ENCODE measurements around the gene ANKRD29.
"Not testable (repeated sequence)": the region's sequence is repeated elsewhere in the genome, so short reads cannot be mapped to it uniquely, and the experiment has no call there.

Gene ANKRD29

GRCh38 chr18:23641937-23642666 is 20.6 kb downstream of the ANKRD29 start:
- Mint-ChIP-seq H3K9me3 (no peaks in the 10 kb centered on the region), H3K4me1 (ENCODE audit: low read depth) (no peaks in the 10 kb centered on the region), H3K4me3 (no peak overlapping the region), H3K27me3 (peaks cover 9% of the 10 kb centered on the region), H3K27ac (no peak overlapping the region), H3K36me3 (ENCODE audit: low read depth) (no peaks in the 10 kb centered on the region)

GRCh38 chr18:23641143-23641720 is 21.5 kb downstream of the ANKRD29 start:
- Mint-ChIP-seq H3K4me1 (ENCODE audit: low read depth) (no peaks in the 10 kb centered on the region), H3K27me3 (peaks cover 5% of the 10 kb centered on the region), H3K9me3 (no peaks in the 10 kb centered on the region), H3K27ac (no peak overlapping the region), H3K4me3 (no peak overlapping the region), H3K36me3 (ENCODE audit: low read depth) (no peaks in the 10 kb centered on the region)

- Mint-ChIP-seq H3K27ac (no peak overlapping the region), H3K4me1 (ENCODE audit: low read depth) (peaks cover 8% of the 10 kb centered on the region), H3K9me3 (no peaks in the 10 kb centered on the region), H3K27me3 (peaks cover 5% of the 10 kb centered on the region), H3K4me3 (no peak overlapping the region), H3K36me3 (ENCODE audit: low read depth) (no peaks in the 10 kb centered on the region)
Measured at GRCh38 chr18:23640052-23640451, 22.7 kb downstream of the ANKRD29 start.

DNA sequence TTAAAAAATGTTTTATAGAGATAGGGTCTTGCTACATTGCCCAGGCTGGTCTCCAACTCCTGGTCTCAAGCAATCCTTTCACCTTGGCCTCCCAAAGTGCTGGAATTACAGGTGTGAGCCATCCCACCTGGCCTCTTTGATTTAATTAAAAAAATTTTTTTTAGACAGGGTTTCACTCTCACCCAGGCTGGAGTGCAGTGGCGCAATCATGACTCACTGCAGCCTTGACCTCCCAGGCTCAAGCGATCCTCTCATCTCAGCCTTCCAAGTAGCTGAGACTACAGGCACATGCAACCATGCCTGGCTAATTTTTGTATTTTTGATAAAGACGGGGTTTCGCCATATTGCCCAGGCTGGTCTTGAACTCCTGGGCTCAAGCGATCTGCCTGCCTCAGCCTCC is 26.3 kb downstream of the ANKRD29 start:
- H3K4me1 Mint-ChIP-seq (ENCODE audit: low read depth) = peaks cover 13% of the 10 kb centered on the region
- H3K27me3 Mint-ChIP-seq = peaks cover 10% of the 10 kb centered on the region
- not testable (repeated sequence) for H3K4me3 Mint-ChIP-seq; H3K27ac Mint-ChIP-seq; H3K9me3 Mint-ChIP-seq; H3K36me3 Mint-ChIP-seq (ENCODE audit: low read depth)

DNA sequence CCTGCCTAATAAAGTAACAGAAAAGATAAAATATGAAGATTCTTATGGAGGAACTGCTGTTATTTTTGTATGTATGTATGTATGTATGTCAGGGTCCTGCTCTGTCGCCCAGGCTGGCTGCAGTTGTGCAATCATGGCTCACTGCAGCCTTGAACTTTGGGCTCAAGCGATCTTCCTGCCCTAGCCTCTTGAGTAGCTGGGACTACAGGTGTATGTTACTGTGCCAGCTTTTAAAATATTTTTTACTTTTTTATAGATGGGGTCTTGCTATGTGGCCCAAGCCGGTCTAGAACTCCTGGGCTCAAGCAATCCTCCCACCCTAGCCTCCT is 26.7 kb downstream of the ANKRD29 start:
- Mint-ChIP-seq H3K9me3 (no peaks in the 10 kb centered on the region), H3K4me1 (ENCODE audit: low read depth) (peaks cover 13% of the 10 kb centered on the region), H3K4me3 (no peak overlapping the region), H3K27ac (no peak overlapping the region), H3K36me3 (ENCODE audit: low read depth) (no peaks in the 10 kb centered on the region), H3K27me3 (peaks cover 13% of the 10 kb centered on the region)

GRCh38 chr18:23635283-23636070 is 27.2 kb downstream of the ANKRD29 start:
- Mint-ChIP-seq H3K27me3 (peaks cover 13% of the 10 kb centered on the region), H3K9me3 (no peaks in the 10 kb centered on the region), H3K36me3 (ENCODE audit: low read depth) (no peaks in the 10 kb centered on the region), H3K27ac (no peak overlapping the region), H3K4me3 (no peak overlapping the region), H3K4me1 (ENCODE audit: low read depth) (peaks cover 13% of the 10 kb centered on the region)

GRCh38 chr18:23634692-23635091 is 28.0 kb downstream of the ANKRD29 start:
- H3K36me3 Mint-ChIP-seq (ENCODE audit: low read depth) = no peaks in the 10 kb centered on the region
- H3K9me3 Mint-ChIP-seq = no peaks in the 10 kb centered on the region
- peaks cover 13% of the 10 kb centered on the region for H3K4me1 Mint-ChIP-seq (ENCODE audit: low read depth)
- peaks cover 13% of the 10 kb centered on the region for H3K27me3 Mint-ChIP-seq
- no peak overlapping the region for H3K27ac Mint-ChIP-seq
- H3K4me3 Mint-ChIP-seq = no peak overlapping the region

DNA sequence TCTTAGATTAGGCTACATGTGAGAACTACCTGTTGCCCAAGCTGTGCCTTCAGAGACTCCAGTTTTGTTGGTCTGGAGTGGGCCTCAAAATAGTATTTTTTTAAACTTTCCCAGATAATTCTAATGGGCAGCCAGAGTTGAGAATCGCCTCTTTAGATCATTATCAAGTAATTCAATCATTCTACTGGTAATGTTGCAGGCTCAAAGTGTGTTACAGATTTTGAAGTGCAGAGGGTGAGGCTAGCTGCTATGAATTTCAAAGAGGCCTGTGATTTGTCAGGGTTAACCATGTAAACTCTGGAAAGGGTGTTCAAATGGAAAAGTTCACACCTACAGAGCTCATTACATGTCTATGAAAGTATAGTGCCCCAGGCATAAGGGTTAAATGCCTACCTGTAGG is 30.1 kb downstream of the ANKRD29 start:
- no peak overlapping the region for H3K4me3 Mint-ChIP-seq
- no peak overlapping the region for H3K27ac Mint-ChIP-seq
- peaks cover 13% of the 10 kb centered on the region for H3K4me1 Mint-ChIP-seq (ENCODE audit: low read depth)
- H3K27me3 Mint-ChIP-seq = peaks cover 8% of the 10 kb centered on the region
- H3K36me3 Mint-ChIP-seq (ENCODE audit: low read depth) = no peaks in the 10 kb centered on the region
- no peaks in the 10 kb centered on the region for H3K9me3 Mint-ChIP-seq

DNA sequence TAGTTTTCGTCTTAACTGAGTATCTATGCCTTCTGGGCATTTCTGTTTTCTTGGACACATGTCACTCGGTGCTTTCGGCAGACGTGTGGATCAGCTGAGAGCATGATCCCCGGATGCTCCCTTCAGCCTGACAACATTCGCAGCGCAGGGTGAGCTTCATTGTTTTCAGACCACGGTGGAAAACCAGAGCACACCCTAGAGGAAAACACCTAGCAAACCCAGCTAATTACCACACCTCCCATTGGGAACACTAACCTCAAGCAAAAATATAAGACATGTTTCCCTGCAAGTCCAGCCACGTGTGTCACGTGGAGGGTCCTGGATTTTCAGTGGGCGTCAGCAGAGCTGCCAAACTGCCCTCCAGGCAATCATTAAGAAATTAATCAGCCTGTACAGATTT is 31.0 kb downstream of the ANKRD29 start:
- Mint-ChIP-seq H3K27ac (no peak overlapping the region), H3K4me3 (no peak overlapping the region), H3K27me3 (peaks cover 8% of the 10 kb centered on the region), H3K4me1 (ENCODE audit: low read depth) (peaks cover 19% of the 10 kb centered on the region), H3K9me3 (no peaks in the 10 kb centered on the region), H3K36me3 (ENCODE audit: low read depth) (no peaks in the 10 kb centered on the region)

- Mint-ChIP-seq H3K36me3 (ENCODE audit: low read depth) (no peaks in the 10 kb centered on the region), H3K9me3 (no peaks in the 10 kb centered on the region), H3K4me3 (no peak overlapping the region), H3K27ac (no peak overlapping the region), H3K27me3 (peaks cover 8% of the 10 kb centered on the region), H3K4me1 (ENCODE audit: low read depth) (peaks cover 23% of the 10 kb centered on the region)
Measured at GRCh38 chr18:23631312-23631711, 31.4 kb downstream of the ANKRD29 start.

DNA sequence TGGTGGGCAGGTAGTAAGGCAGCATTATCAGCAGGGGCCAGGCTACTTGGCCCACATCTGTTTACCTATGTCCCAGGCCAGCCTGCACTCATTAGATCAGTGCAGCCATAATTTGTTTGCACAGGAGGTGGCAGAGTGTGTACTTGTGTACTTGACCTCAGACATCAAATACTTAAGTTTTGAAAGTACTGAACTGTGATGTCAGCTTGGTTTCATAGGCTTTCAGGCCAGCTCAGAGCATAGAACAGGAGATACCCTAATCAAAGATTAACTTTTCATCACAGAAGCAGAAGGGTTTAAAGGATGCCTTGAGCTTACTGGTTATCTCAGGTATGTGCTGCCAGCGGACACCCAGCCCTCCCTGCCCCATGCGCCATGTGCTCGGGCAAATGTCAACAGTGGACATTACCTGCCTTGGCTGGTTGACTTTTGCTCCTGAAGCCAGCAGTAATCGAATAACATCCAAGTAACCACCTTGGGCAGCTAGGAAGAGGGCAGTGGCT is 33.2 kb downstream of the ANKRD29 start:
- H3K4me3 Mint-ChIP-seq = no peak overlapping the region
- H3K4me1 Mint-ChIP-seq (ENCODE audit: low read depth) = peaks cover 13% of the 10 kb centered on the region
- peaks cover 8% of the 10 kb centered on the region for H3K27me3 Mint-ChIP-seq
- no peaks in the 10 kb centered on the region for H3K36me3 Mint-ChIP-seq (ENCODE audit: low read depth)
- no peaks in the 10 kb centered on the region for H3K9me3 Mint-ChIP-seq
- H3K27ac Mint-ChIP-seq = no peak overlapping the region

DNA sequence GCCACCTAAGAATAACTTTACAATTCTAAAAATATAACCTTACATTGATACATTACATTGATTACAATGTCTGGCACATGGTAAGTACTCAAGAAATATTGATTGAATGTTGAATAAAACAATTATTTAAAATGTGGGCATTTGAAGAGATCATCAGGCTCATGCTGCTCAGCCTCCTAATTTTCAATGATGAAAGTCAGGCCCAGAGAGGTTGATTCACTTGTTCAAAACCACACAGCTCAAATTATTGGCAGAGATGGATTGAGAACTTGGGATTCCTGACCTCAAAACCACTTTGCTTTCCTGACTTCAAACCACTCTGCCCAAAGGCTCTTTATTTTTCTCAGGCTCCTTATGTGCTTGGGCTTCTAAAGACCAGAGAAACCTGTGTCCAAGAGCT is 34.7 kb downstream of the ANKRD29 start:
- Mint-ChIP-seq H3K4me3 (no peak overlapping the region), H3K36me3 (ENCODE audit: low read depth) (no peaks in the 10 kb centered on the region), H3K27me3 (peaks cover 8% of the 10 kb centered on the region), H3K9me3 (no peaks in the 10 kb centered on the region), H3K27ac (no peak overlapping the region), H3K4me1 (ENCODE audit: low read depth) (peaks cover 13% of the 10 kb centered on the region)

DNA sequence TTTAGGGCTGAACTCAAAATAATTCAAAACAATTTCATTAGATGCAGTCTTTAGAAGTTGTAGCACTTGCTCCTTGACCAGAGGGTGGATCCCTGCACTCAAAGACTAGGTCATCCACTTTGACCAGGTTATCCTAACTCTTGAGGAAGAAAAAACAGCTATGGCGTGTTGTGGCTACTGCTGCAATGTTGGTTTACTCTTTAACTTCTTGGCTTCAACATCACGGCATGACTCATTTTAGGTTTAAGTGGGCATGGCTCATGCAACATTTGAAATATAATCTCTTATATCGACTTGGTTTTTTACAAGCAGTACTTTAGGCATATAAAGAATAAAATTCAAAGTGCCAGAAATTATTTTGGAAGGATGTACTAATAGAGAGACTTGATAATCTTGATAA is 35.4 kb downstream of the ANKRD29 start:
- H3K36me3 Mint-ChIP-seq (ENCODE audit: low read depth) = no peaks in the 10 kb centered on the region

DNA sequence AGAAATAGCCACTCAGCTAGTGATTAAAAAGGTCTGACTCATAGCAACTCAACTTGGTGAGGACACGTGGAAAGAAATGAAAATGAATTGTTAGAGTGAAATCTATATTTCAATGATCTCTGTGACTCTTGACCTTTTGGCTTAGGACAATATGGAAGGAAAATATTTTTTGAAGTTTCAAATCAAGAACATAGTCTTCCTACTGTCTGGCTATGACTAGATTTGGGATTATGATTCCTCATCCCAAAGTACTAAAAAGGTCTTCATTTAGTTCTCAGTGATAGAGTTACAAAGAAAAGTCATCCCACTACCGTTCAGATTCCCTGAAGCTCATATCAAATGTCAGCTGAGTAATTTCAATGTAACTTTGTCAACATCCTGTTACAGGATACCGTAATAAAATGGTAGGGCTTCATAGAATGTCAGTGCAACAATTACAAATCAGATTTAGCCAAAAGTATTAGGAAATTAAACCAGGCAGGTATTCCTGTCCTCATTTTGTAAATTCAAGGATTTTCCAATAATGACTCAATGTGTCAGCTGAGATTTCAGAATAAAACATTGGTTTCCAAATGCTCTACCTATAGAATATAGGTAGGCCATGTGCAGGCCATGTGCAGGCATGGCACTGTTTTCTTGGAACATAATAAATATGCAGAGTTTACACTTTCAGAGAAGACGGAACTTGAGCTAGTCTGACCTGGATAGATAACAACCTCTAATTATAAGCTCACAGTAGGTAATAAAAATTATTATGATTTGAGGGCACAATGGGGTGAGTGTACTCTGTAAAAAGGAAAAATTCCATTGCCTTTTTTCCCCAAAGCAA is 36.0 kb downstream of the ANKRD29 start:
- peaks cover 10% of the 10 kb centered on the region for H3K27me3 Mint-ChIP-seq
- H3K9me3 Mint-ChIP-seq = no peaks in the 10 kb centered on the region
- no peaks in the 10 kb centered on the region for H3K36me3 Mint-ChIP-seq (ENCODE audit: low read depth)
- no peak overlapping the region for H3K4me3 Mint-ChIP-seq
- peaks cover 13% of the 10 kb centered on the region for H3K4me1 Mint-ChIP-seq (ENCODE audit: low read depth)
- H3K27ac Mint-ChIP-seq = no peak overlapping the region

More for the DNA sequence above, 35.4 kb downstream of the ANKRD29 start:
- Mint-ChIP-seq H3K4me1 (ENCODE audit: low read depth) (peaks cover 13% of the 10 kb centered on the region), H3K9me3 (no peaks in the 10 kb centered on the region), H3K27me3 (peaks cover 8% of the 10 kb centered on the region), H3K27ac (no peak overlapping the region), H3K4me3 (no peak overlapping the region)

- peaks cover 25% of the 10 kb centered on the region for H3K4me1 Mint-ChIP-seq (ENCODE audit: low read depth)
- H3K27ac Mint-ChIP-seq = no peak overlapping the region
- H3K27me3 Mint-ChIP-seq = peaks cover 32% of the 10 kb centered on the region
- no peak overlapping the region for H3K4me3 Mint-ChIP-seq
- H3K36me3 Mint-ChIP-seq (ENCODE audit: low read depth) = no peaks in the 10 kb centered on the region
- no peaks in the 10 kb centered on the region for H3K9me3 Mint-ChIP-seq
Measured at GRCh38 chr18:23623040-23623439, 39.7 kb downstream of the ANKRD29 start.

Measured in stimulated activated naive CD8-positive, alpha-beta T cell treated with anti-CD3 and anti-CD28 coated beads, Interleukin-15, Interleukin-2, amounts not matched to agents 100 ng/mL and 50 ng/mL, for 24 hours (primary cell).